ENCODE measurements around the gene RBM47. TPM values are rescaled to one million over a fixed set of nuclear protein-coding genes. Genes with fewer than 3 reads are reported as not detected.

The RBM47 gene
- polyA plus RNA-seq, 3 donors, result 79.5 to 101 (median 92.8) TPM

- Mint-ChIP-seq H3K36me3 (no peaks in the 10 kb centered on the region), H3K27me3 (ENCODE audit: low read depth in 3 of 3) (peaks cover 0 to 3% (median 2%) of the 10 kb centered on the region in 3 donors), H3K27ac (peak overlapping the region in 4 of 7 donors; percentile 62 to 92 (median 82)), H3K9me3 (no peaks in the 10 kb centered on the region), H3K4me3 (no peak overlapping the region), H3K4me1 (peaks cover 19% of the 10 kb centered on the region)
- Histone ChIP-seq H3K4me2 (replicated peaks; ENCODE audit: extremely low read depth, low read length, poor library complexity, severe bottlenecking) (no peak overlapping the region), H3K4me1 (ENCODE audit: control insufficient read depth in 1 of 2, insufficient read depth in 2 of 2, low read length in 2 of 2) (peaks cover 9 to 15% of the 10 kb centered on the region in 2 donors), H3K36me3 (replicated peaks in 1 of 2; ENCODE audit: control insufficient read depth in 1 of 2, insufficient read depth in 2 of 2, low read length in 2 of 2) (no peaks in the 10 kb centered on the region), H3K9ac (ENCODE audit: insufficient read depth, low read length, poor library complexity, severe bottlenecking) (no peak overlapping the region), H3K27me3 (ENCODE audit: control insufficient read depth in 2 of 2, insufficient read depth in 2 of 2, low read length in 2 of 2) (no peaks in the 10 kb centered on the region), H3K9me3 (replicated peaks in 1 of 2; ENCODE audit: control insufficient read depth in 1 of 2, insufficient read depth in 1 of 2, low read length in 2 of 2) (no peaks in the 10 kb centered on the region), H3K27ac (ENCODE audit: low read depth in 1 of 2, low read length in 2 of 2) (peak overlapping the region in 1 of 2 donors; percentile 66), H3K79me2 (ENCODE audit: insufficient read depth, low read length) (no peaks in the 10 kb centered on the region), H3K4me3 (replicated peaks in 1 of 3; ENCODE audit: low read depth in 2 of 3, low read length in 3 of 3) (no peak overlapping the region), H2AFZ (ENCODE audit: insufficient read depth, low read depth, low read length, poor library complexity, severe bottlenecking) (no peak overlapping the region), H4K20me1 (ENCODE audit: insufficient read depth, low read length) (no peaks in the 10 kb centered on the region)
- intact Hi-C loops (cut with micrococcal nuclease), result no loop called here
- TF ChIP-seq CTCF (IDR thresholded peaks at IDR 0.05), result no peak
- DNase-seq, result no peak
Observed at GRCh38 chr4:40648131-40648530, 18.5 kb upstream of the RBM47 start.

GRCh38 chr4:40645586-40645985 lies 15.9 kb upstream of the RBM47 start:
- H3K27me3 Mint-ChIP-seq (ENCODE audit: low read depth in 3 of 3), result peaks cover 0 to 3% (median 2%) of the 10 kb centered on the region in 3 donors
- H3K27me3 ChIP-seq (ENCODE audit: control insufficient read depth in 2 of 2, insufficient read depth in 2 of 2, low read length in 2 of 2), result no peaks in the 10 kb centered on the region
- no peaks in the 10 kb centered on the region for H3K36me3 ChIP-seq (replicated peaks in 1 of 2; ENCODE audit: control insufficient read depth in 1 of 2, insufficient read depth in 2 of 2, low read length in 2 of 2)
- no peak overlapping the region for H3K27ac Mint-ChIP-seq
- H3K4me2 ChIP-seq (replicated peaks; ENCODE audit: extremely low read depth, low read length, poor library complexity, severe bottlenecking), result no peak overlapping the region
- no peaks in the 10 kb centered on the region for H3K9me3 Mint-ChIP-seq
- intact Hi-C loops (cut with micrococcal nuclease), result no loop called here
- peaks cover 14% of the 10 kb centered on the region for H3K4me1 Mint-ChIP-seq
- no peaks in the 10 kb centered on the region for H3K9me3 ChIP-seq (replicated peaks in 1 of 2; ENCODE audit: control insufficient read depth in 1 of 2, insufficient read depth in 1 of 2, low read length in 2 of 2)
- H3K4me3 ChIP-seq (replicated peaks in 1 of 3; ENCODE audit: low read depth in 2 of 3, low read length in 3 of 3), result no peak overlapping the region
- no peak for DNase-seq
- H3K4me3 Mint-ChIP-seq, result no peak overlapping the region
- no peak for TF ChIP-seq CTCF (IDR thresholded peaks at IDR 0.05)
- H3K27ac ChIP-seq (ENCODE audit: low read depth in 1 of 2, low read length in 2 of 2), result no peak overlapping the region
- no peaks in the 10 kb centered on the region for H3K36me3 Mint-ChIP-seq
- H3K9ac ChIP-seq (ENCODE audit: insufficient read depth, low read length, poor library complexity, severe bottlenecking), result no peak overlapping the region
- H4K20me1 ChIP-seq (ENCODE audit: insufficient read depth, low read length), result no peaks in the 10 kb centered on the region
- H3K4me1 ChIP-seq (ENCODE audit: control insufficient read depth in 1 of 2, insufficient read depth in 2 of 2, low read length in 2 of 2), result peaks cover 3 to 9% of the 10 kb centered on the region in 2 donors
- H2AFZ ChIP-seq (ENCODE audit: insufficient read depth, low read depth, low read length, poor library complexity, severe bottlenecking), result no peak overlapping the region
- no peaks in the 10 kb centered on the region for H3K79me2 ChIP-seq (ENCODE audit: insufficient read depth, low read length)

Measured in CD14-positive monocyte (primary cell).